Liver (tissue), 9 donors: ENCODE data around the gene MACROH2A1. TPM values are rescaled to one million over a fixed set of nuclear protein-coding genes. Genes with fewer than 3 reads are reported as not detected.

Source experiments
- DNase-seq: peaks from one replicate; pipeline ENCODE4 v3.0.0-alpha.2; 2017; ENCODE audit warnings: low spot score
- H3K27ac ChIP-seq, 2 donors: one replicate each; pipeline ENCODE4 v1.7.0; 2013; ENCODE audit warnings: inconsistent platforms in 2 of 2, low read length in 2 of 2, control low read depth in 1 of 2, low read depth in 1 of 2, mild to moderate bottlenecking in 1 of 2
- H3K27me3 ChIP-seq, 4 donors: one replicate each; pipeline versions ENCODE4 v1.6.1 to v1.7.0; 2013; ENCODE audit warnings: low read length in 3 of 4, inconsistent platforms in 1 of 4, mild to moderate bottlenecking in 1 of 4, moderate library complexity in 1 of 4; ENCODE audit not compliant: control insufficient read depth in 4 of 4, insufficient read depth in 4 of 4
- H3K36me3 ChIP-seq, 4 donors: one replicate each; pipeline versions ENCODE4 v1.6.1 to v1.7.0; 2013; ENCODE audit warnings: low read length in 3 of 4, mild to moderate bottlenecking in 3 of 4, low read depth in 1 of 4, moderate library complexity in 1 of 4; ENCODE audit not compliant: control insufficient read depth in 4 of 4, insufficient read depth in 3 of 4
- H3K4me1 ChIP-seq, 4 donors: one replicate each; pipeline versions ENCODE4 v1.6.1 to v1.7.0; 2013; ENCODE audit warnings: low read length in 3 of 4, mild to moderate bottlenecking in 3 of 4, moderate library complexity in 1 of 4; ENCODE audit not compliant: control insufficient read depth in 4 of 4, insufficient read depth in 4 of 4
- H3K4me3 ChIP-seq, 3 donors: one replicate each; pipeline versions ENCODE4 v1.6.1 to v1.7.0; 2013; ENCODE audit warnings: low read length in 3 of 3, control low read depth in 1 of 3, low read depth in 1 of 3, mild to moderate bottlenecking in 1 of 3
- H3K9ac ChIP-seq, 2 donors: one replicate each; pipeline ENCODE4 v1.7.0; 2013; ENCODE audit warnings: low read length in 2 of 2, mild to moderate bottlenecking in 2 of 2, moderate library complexity in 2 of 2, control low read depth in 1 of 2, low read depth in 1 of 2
- H3K9me3 ChIP-seq, 4 donors: one replicate each; pipeline versions ENCODE4 v1.6.1 to v1.7.0; 2013; ENCODE audit warnings: low read length in 3 of 4; ENCODE audit not compliant: control insufficient read depth in 4 of 4
- CTCF ChIP-seq: fragments of 150-350 bp; IDR thresholded peaks from 2 replicates; pipeline ENCODE4 v1.5.1; 2017; ENCODE audit warnings: improper control_type of control experiment, low read depth, low read length; ENCODE audit not compliant: missing input control
- EGR1 ChIP-seq, 2 donors: IDR thresholded peaks; 2 replicates each; pipeline ENCODE4 v1.6.1; 2016 to 2018; ENCODE audit warnings: antibody characterized with exemption in 2 of 2, low read depth in 2 of 2
- FOXA1 ChIP-seq: IDR thresholded peaks from 2 replicates; pipeline ENCODE4 v1.6.1; 2016; ENCODE audit warnings: antibody characterized with exemption
- FOXA2 ChIP-seq: IDR thresholded peaks from 2 replicates; pipeline ENCODE4 v1.6.1; 2016; ENCODE audit warnings: antibody characterized with exemption
- GABPA ChIP-seq, 2 donors: IDR thresholded peaks in 1 of 2; conservative IDR thresholded peaks in 1 of 2; 2 replicates each; pipeline ENCODE4 v1.6.1; 2016; ENCODE audit warnings: antibody characterized with exemption in 2 of 2, mild to moderate bottlenecking in 1 of 2, moderate library complexity in 1 of 2
- HNF4A ChIP-seq, 2 donors: conservative IDR thresholded peaks; 2 replicates each; pipeline ENCODE4 v1.6.1; 2016; ENCODE audit warnings: antibody characterized with exemption in 2 of 2, mild to moderate bottlenecking in 2 of 2
- HNF4G ChIP-seq: IDR thresholded peaks from 2 replicates; pipeline ENCODE4 v1.6.1; 2016; ENCODE audit warnings: antibody characterized with exemption
- JUND ChIP-seq, 2 donors: IDR thresholded peaks; 2 replicates each; pipeline ENCODE4 v1.6.1; 2016; ENCODE audit warnings: antibody characterized with exemption in 2 of 2
- MAX ChIP-seq: IDR thresholded peaks from 2 replicates; pipeline ENCODE4 v1.6.1; 2016; ENCODE audit warnings: antibody characterized with exemption
- NR2F2 ChIP-seq: IDR thresholded peaks from 2 replicates; pipeline ENCODE4 v1.6.1; 2016; ENCODE audit warnings: antibody characterized with exemption
- RAD21 ChIP-seq, 2 donors: IDR thresholded peaks; 2 replicates each; pipeline ENCODE4 v1.6.1; 2016; ENCODE audit warnings: antibody characterized with exemption in 2 of 2, mild to moderate bottlenecking in 2 of 2
- RXRA ChIP-seq, 2 donors: IDR thresholded peaks; 2 replicates each; pipeline ENCODE4 v1.6.1; 2017 to 2018; ENCODE audit warnings: antibody characterized with exemption in 2 of 2, mild to moderate bottlenecking in 1 of 2
- SP1 ChIP-seq: IDR thresholded peaks from 2 replicates; pipeline ENCODE4 v1.6.1; 2018; ENCODE audit warnings: antibody characterized with exemption, mild to moderate bottlenecking
- TAF1 ChIP-seq: conservative IDR thresholded peaks from 2 replicates; pipeline ENCODE4 v1.6.1; 2016; ENCODE audit warnings: antibody characterized with exemption, mild to moderate bottlenecking
- ZBTB33 ChIP-seq: IDR thresholded peaks from 2 replicates; pipeline ENCODE4 v1.6.1; 2016; ENCODE audit warnings: antibody characterized with exemption
- WGBS: extraction: QIAGEN DNeasy Blood & Tissue Kit; methylation state at CpG from one replicate; pipeline ENCODE4 v1.1.7; 2013; 5-methylcytosine and 5-hydroxymethylcytosine counted together
- polyA plus RNA-seq, 2 donors: library from polyadenylated mRNA; stranded (reverse) in 1 of 2; unstranded in 1 of 2; fragments of 200-250 nt in 1 of 2; fragments of >200 nt in 1 of 2; fragmentation: Nextera tagmentation in 1 of 2; extraction: Ambion mirVana in 1 of 2; gene quantifications; one replicate each; pipeline versions ENCODE4 v1.2.1 to v1.2.3, GENCODE V29; 2013 to 2015
- total RNA-seq, 2 donors: library from RNA; depleted of rRNA; stranded (reverse); fragments of >200 nt; gene quantifications; one replicate each; pipeline ENCODE4 v1.2.3, GENCODE V29; 2014
- TF ChIP-seq, protein P1 (sequence below): IDR thresholded peaks from 2 replicates; pipeline ENCODE4 v1.6.1; 2016; ENCODE audit warnings: antibody characterized with exemption
- donor health status: healthy.
- donor health status: healthy.
- donor health status: healthy.
- donor health status: healthy.
- donor health status: healthy.

The MACROH2A1 gene
- total and polyA plus RNA-seq, 4 donors, result 33.7 to 113 (median 62.7) TPM

DNA sequence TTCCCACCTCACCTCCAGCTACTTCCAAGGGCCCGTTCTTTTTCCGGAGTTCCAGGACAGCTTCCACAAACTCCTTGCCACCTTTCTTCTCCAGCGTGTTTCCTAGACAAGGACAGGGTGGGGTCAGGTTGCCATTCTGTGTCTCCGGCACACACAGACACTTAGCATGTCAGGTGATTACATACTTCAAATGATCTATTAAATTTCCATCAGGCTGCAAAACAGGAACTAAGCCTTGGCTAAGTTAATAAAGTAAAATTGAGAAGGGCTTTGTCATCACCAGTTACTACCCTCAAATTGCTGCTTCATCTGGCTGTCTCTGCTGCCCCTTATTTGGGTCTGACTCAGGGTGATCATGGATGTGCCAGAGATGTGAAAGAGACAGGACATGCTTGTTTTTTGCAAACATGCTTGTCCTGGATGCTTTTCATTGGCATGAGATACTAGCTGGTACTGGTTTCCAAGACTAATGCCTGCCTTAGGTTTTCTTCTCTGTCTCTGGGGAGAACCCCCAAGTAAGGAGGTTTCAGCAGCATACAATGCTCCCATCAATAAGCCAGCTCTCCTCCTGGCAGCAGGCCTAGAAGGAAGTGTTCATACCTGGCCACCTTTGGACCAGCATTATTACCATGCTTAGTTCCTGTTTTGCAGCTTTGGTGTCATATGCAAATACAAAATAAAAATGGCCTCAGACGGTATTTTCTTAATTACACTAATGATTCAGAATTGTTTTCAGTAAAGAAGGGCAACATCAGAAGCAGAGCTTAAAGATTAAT, 52.9 kb downstream of the MACROH2A1 start:
- 85% methylated on average over 5 of the region's 5 CpGs for whole genome bisulfite sequencing
- TF ChIP-seq FOXA2, result no peak
- TF ChIP-seq NR2F2, result no peak
- TF ChIP-seq JUND (IDR thresholded peaks at IDR 0.05), result no peak
- no peak for TF ChIP-seq HNF4A (conservative IDR thresholded peaks at IDR 0.05)
- TF ChIP-seq RXRA (IDR thresholded peaks at IDR 0.05), result no peak
- no peak for TF ChIP-seq MAX
- no peak for TF ChIP-seq FOXA1
- TF ChIP-seq RAD21 (IDR thresholded peaks at IDR 0.05), result no peak
- TF ChIP-seq CTCF, result no peak
- H3K27ac ChIP-seq, result no peak overlapping the region
- H3K9ac ChIP-seq, result no peak overlapping the region
- H3K4me1 ChIP-seq, result no peaks in the 10 kb centered on the region
- DNase-seq, result no peak
- peaks cover 6 to 68% (median 42%) of the 10 kb centered on the region in 4 donors for H3K36me3 ChIP-seq
- H3K9me3 ChIP-seq, result no peaks in the 10 kb centered on the region
- H3K4me3 ChIP-seq, result no peak overlapping the region
- H3K27me3 ChIP-seq, result no peaks in the 10 kb centered on the region

- H3K9ac ChIP-seq, result no peak overlapping the region
- TF ChIP-seq GABPA (IDR thresholded peaks at IDR 0.05 in 1 of 2, conservative IDR thresholded peaks at IDR 0.05 in 1 of 2) (no peak), ZBTB33 (no peak), FOXA2 (no peak), MAX (no peak), RAD21 (IDR thresholded peaks at IDR 0.05) (no peak), NR2F2 (no peak), HNF4G (no peak), TAF1 (no peak), HNF4A (conservative IDR thresholded peaks at IDR 0.05) (no peak), RXRA (IDR thresholded peaks at IDR 0.05) (no peak), FOXA1 (no peak), JUND (IDR thresholded peaks at IDR 0.05) (no peak), SP1 (no peak), EGR1 (IDR thresholded peaks at IDR 0.05; ENCODE audit: low read depth in 2 of 2) (no peak)
- TF ChIP-seq, protein P1, sequence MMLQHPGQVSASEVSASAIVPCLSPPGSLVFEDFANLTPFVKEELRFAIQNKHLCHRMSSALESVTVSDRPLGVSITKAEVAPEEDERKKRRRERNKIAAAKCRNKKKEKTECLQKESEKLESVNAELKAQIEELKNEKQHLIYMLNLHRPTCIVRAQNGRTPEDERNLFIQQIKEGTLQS, result no peak
- no peaks in the 10 kb centered on the region for H3K9me3 ChIP-seq
- DNase-seq, result no peak
- no peaks in the 10 kb centered on the region for H3K27me3 ChIP-seq
- peaks cover 4 to 68% (median 45%) of the 10 kb centered on the region in 4 donors for H3K36me3 ChIP-seq
- WGBS, result 94% methylated on average over 3 of the region's 3 CpGs
- no peak overlapping the region for H3K4me3 ChIP-seq
- no peak overlapping the region for H3K27ac ChIP-seq
- no peaks in the 10 kb centered on the region for H3K4me1 ChIP-seq
Observed at GRCh38 chr5:135344349-135344748, 54.7 kb downstream of the MACROH2A1 start.
